Cardiac fibroblast (primary cell): ENCODE data around the gene HGF.
A peak's percentile ranks its signal among the peaks of the same experiment; 100 is the strongest.

ENCODE experiments used
- DNase-seq, 2 donors: peaks; one replicate each; pipeline versions ENCODE4 v3.0.0 to v3.0.0-alpha.2; 2010; ENCODE audit warnings: low read depth in 2 of 2
- H3K4me3 ChIP-seq, 2 donors: replicated peaks in 1 of 2; 1 replicate in 1 of 2; 2 replicates in 1 of 2; pipeline ENCODE4 v1.5.1; 2011; ENCODE audit warnings: low read depth in 2 of 2, low read length in 2 of 2, mild to moderate bottlenecking in 2 of 2, moderate library complexity in 1 of 2
- TF ChIP-seq, protein P1 (sequence below): IDR thresholded peaks from one replicate; pipeline ENCODE4 v1.5.1; 2011; ENCODE audit warnings: low read depth, mild to moderate bottlenecking, low read length, inconsistent platforms

The HGF gene

DNA sequence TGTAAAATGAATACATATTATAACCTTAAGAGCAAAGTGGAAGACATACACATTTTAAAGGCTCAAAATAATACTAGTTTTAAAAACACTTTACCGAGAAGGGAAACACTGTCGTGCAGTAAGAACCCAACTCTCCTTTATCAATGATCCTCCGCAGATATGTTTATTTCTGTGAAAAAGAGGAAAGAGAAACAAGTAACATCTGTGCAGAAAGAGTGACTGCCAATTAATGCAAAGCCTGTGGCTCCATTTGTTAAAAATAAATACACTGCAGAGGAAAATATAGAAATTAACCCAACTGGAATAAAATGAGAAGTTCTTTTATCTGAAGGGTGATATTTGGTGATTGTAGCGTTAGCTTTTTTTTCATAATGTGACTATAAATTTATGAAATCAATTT, 62.7 kb downstream of the HGF start:
- TF ChIP-seq, protein P1, sequence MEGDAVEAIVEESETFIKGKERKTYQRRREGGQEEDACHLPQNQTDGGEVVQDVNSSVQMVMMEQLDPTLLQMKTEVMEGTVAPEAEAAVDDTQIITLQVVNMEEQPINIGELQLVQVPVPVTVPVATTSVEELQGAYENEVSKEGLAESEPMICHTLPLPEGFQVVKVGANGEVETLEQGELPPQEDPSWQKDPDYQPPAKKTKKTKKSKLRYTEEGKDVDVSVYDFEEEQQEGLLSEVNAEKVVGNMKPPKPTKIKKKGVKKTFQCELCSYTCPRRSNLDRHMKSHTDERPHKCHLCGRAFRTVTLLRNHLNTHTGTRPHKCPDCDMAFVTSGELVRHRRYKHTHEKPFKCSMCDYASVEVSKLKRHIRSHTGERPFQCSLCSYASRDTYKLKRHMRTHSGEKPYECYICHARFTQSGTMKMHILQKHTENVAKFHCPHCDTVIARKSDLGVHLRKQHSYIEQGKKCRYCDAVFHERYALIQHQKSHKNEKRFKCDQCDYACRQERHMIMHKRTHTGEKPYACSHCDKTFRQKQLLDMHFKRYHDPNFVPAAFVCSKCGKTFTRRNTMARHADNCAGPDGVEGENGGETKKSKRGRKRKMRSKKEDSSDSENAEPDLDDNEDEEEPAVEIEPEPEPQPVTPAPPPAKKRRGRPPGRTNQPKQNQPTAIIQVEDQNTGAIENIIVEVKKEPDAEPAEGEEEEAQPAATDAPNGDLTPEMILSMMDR = no peak
- DNase-seq = no peak
- H3K4me3 ChIP-seq = no peak overlapping the region

DNA sequence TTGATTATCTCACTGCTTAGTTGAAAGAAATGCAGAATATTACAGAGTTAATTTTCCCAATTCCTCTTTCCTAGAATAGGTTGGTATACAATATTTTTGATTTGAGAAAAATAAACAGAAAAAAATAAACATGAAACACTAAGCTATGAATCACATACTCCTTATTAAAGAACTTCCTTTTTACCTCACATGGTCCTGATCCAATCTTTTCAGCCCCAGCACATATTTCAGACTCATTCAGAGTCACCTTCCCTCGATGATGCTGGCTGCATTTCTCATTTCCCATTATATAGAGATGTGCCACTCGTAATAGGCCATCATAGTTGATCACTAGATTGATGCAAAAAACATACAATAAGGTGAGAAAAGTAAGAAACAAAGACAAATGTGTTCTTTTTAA, 64.6 kb downstream of the HGF start:
- DNase-seq = peak in 1 of 2 donors; percentile 49
- no peak overlapping the region for H3K4me3 ChIP-seq
- TF ChIP-seq, protein P1 = no peak

DNA sequence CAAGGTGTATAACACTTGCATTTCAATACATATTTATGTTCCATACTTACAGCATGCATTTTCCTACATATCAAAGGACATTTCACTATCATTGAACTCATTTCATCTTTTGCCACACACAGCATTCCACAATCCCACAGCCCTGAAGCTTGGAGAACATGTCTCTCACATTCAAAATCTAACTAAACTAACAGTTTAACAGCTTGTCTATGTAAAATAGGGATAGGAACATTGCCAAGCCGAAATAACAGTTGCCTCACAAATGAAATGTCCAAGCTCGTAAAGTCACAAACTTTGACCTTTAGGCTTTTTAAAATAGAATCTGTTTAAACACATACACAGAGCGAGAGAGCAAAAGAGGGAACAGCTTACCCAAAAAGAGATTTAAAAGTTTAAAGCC, 65.3 kb downstream of the HGF start:
- H3K4me3 ChIP-seq = no peak overlapping the region
- TF ChIP-seq, protein P1 = no peak
- DNase-seq = no peak

DNA sequence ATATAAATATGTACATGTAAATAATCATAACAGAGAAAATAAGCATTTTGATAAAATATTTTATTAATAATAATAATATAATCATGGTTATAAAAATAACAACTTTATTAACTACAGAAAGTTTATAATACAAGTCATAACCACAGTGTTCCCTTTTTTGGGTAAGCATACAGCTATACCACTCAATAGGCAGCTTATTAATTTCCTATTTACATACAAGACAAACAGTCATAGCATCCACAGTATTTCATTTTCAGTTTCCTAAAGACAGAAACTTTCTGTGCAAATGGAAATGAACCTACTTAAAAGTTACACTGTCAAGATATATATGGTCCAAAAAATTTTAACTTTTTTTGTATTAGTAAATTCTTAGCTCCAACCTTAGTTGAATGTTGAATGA, 70.9 kb downstream of the HGF start:
- TF ChIP-seq, protein P1 = no peak
- no peak for DNase-seq
- no peak overlapping the region for H3K4me3 ChIP-seq

DNA sequence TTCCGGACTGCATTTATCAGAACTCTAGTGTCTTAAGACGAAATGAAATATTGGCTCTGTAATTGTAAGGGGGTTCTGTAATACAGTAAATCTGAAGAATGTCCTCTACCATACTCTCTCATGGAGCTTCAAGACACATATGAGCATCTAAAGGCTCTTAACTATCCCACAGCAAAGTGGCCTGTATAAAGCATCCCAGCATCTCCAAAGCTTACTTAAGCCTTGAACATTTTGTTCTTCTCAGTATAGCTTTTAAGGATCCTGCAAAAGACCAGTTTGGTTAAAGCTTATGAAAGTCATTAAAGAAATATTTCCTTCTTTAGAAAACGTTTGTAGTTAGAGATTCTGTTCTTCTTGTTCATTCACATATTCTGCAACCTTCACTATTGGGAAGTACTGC, 75.1 kb downstream of the HGF start:
- peak in 1 of 2 donors; percentile 47 for DNase-seq
- no peak overlapping the region for H3K4me3 ChIP-seq
- TF ChIP-seq, protein P1 = no peak

DNA sequence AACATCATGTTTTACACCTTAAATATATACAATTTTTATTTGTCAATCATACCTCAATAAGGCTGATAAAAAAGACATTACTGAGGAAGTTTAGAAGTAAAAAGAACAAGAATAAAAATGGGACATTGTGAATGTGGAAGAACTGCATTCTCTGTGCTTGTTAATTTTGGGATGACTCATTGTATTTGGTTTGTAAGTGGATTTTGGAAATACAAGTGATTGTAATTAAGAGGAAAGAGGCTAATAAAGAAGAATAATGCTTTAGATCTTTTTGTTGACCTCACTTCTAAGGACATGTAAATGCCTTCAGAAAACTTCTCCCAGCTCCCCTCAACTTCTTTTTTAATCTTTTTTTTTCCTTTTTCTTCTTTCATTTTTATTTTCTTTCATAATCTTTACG, 76.0 kb downstream of the HGF start:
- H3K4me3 ChIP-seq = no peak overlapping the region
- TF ChIP-seq, protein P1 = no peak
- peak in 1 of 2 donors; percentile 25 for DNase-seq

DNA sequence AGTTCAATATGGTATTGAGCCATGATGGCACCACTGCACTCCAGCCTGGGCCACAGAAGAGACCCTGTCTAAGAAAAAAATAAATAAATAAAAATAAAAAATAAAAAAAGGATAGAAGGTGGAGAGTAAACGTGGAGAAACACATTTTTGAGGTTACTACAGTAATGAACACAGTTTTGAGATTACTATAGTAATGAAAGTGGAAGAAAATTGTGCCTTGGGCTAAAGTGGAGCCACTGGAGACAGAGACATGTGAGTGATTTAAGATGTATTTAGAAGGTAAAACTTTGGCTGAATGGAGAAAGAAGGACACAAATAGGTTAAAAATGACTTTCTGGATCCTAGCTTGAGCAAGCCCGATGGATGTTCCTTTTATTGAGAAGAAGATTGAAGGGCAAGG, 76.8 kb downstream of the HGF start:
- no peak for DNase-seq
- H3K4me3 ChIP-seq = peak overlapping the region in 1 of 2 donors; percentile 44
- TF ChIP-seq, protein P1 = no peak
